Ishikawa (cell line): ENCODE measurements around the gene GFRA1.

Experiments
- CEBPB ChIP-seq: IDR thresholded peaks from 2 replicates; pipeline ENCODE4 v1.6.1; 2012
- EP300 ChIP-seq: IDR thresholded peaks from 2 replicates; pipeline ENCODE4 v1.6.1; 2012; ENCODE audit warnings: borderline replicate concordance
- MAX ChIP-seq: IDR thresholded peaks from 2 replicates; pipeline ENCODE4 v1.6.1; 2012
- RAD21 ChIP-seq: IDR thresholded peaks from 2 replicates; pipeline ENCODE4 v1.6.1; 2012; ENCODE audit warnings: low read depth
- TCF12 ChIP-seq: IDR thresholded peaks from 2 replicates; pipeline ENCODE4 v1.6.1; 2012; ENCODE audit warnings: low read depth

- no peak for TF ChIP-seq EP300
- TF ChIP-seq RAD21, result no peak
- TF ChIP-seq CEBPB, result no peak
- TF ChIP-seq TCF12, result no peak
- no peak for TF ChIP-seq MAX
These were observed 33.8 kb downstream of the GFRA1 start for GRCh38 chr10:116239229-116239628.
